Astrocyte (in vitro differentiated cells and primary cell): ENCODE measurements around the gene PDZRN4.

Source experiments
- CTCF ChIP-seq: IDR thresholded peaks from 2 replicates; pipeline ENCODE4 v1.5.1; 2011; ENCODE audit warnings: low read depth, mild to moderate bottlenecking, inconsistent platforms, low read length, moderate library complexity; ENCODE audit not compliant: insufficient read depth
- EZH2 ChIP-seq: IDR thresholded peaks from 2 replicates; pipeline ENCODE4 v1.6.1; 2012; ENCODE audit warnings: mild to moderate bottlenecking, low read length, inconsistent platforms; ENCODE audit not compliant: insufficient read depth

GRCh38 chr12:41402801-41403200, 214.7 kb downstream of the PDZRN4 start:
- no peak for TF ChIP-seq CTCF
- TF ChIP-seq EZH2 = no peak
